SU-DHL-6 (cell line): ENCODE data around the gene MTCL1.

Experiments
- H2AFZ ChIP-seq: fragments of 200-600 bp; sonication (generic); 2 replicates; pipeline ENCODE4 v1.6.1; 2014; ENCODE audit warnings: low read depth, mild to moderate bottlenecking, moderate library complexity, mixed read lengths, antibody characterized with exemption, low read length; ENCODE audit not compliant: severe bottlenecking
- H3F3A ChIP-seq: fragments of 200-600 bp; shearing (Covaris generic); 2 replicates; pipeline ENCODE4 v1.6.0; 2016; ENCODE audit warnings: antibody characterized with exemption, mild to moderate bottlenecking; ENCODE audit not compliant: insufficient read depth
- H3K27ac ChIP-seq: fragments of 200-600 bp; sonication (generic); 2 replicates; pipeline ENCODE4 v1.5.1; 2016; ENCODE audit warnings: low read depth, mild to moderate bottlenecking, low read length, moderate library complexity, mixed read lengths
- H3K27me3 ChIP-seq: fragments of 200-600 bp; sonication (generic), shearing (Covaris generic); 2 replicates; pipeline ENCODE4 v1.6.0; 2014; ENCODE audit warnings: mild to moderate bottlenecking, low read length
- H3K36me3 ChIP-seq: fragments of 200-600 bp; sonication (generic); 2 replicates; pipeline ENCODE4 v1.6.1; 2014; ENCODE audit warnings: mild to moderate bottlenecking, low read length, mixed read lengths
- H3K4me2 ChIP-seq: fragments of 300-600, 200-600 bp; shearing (Covaris generic), sonication (generic); 2 replicates; pipeline ENCODE4 v1.6.0; 2014; ENCODE audit warnings: low read length, low read depth, mild to moderate bottlenecking; ENCODE audit not compliant: poor library complexity, severe bottlenecking
- H3K4me3 ChIP-seq: fragments of 200-600 bp; sonication (generic); 2 replicates; pipeline ENCODE4 v1.5.1; 2014; ENCODE audit warnings: antibody characterized with exemption, low read length, mild to moderate bottlenecking, mixed read lengths; ENCODE audit not compliant: insufficient read depth, poor library complexity, severe bottlenecking
- H3K79me2 ChIP-seq: fragments of 200-600 bp; sonication (generic); 2 replicates; pipeline ENCODE4 v1.6.1; 2014; ENCODE audit warnings: mild to moderate bottlenecking, low read length, moderate library complexity; ENCODE audit not compliant: insufficient read depth
- H3K9ac ChIP-seq: fragments of 200-600 bp; sonication (generic); 2 replicates; pipeline ENCODE4 v1.7.0; 2014; ENCODE audit warnings: mild to moderate bottlenecking, low read length
- H3K9me2 ChIP-seq: fragments of 200-600 bp; sonication (generic); replicated peaks from 2 replicates; pipeline ENCODE4 v1.6.1; 2014; ENCODE audit warnings: low read length; ENCODE audit not compliant: insufficient read depth
- H3K9me3 ChIP-seq: fragments of 200-600 bp; sonication (generic); 2 replicates; pipeline ENCODE4 v1.6.1; 2014; ENCODE audit warnings: low read length, mixed read lengths; ENCODE audit not compliant: insufficient read depth
- H4K20me1 ChIP-seq: fragments of 200-600 bp; sonication (generic); 2 replicates; pipeline ENCODE4 v1.6.1; 2014; ENCODE audit warnings: low read depth, mild to moderate bottlenecking, antibody characterized with exemption, low read length, moderate library complexity, mixed read lengths
- CTCF ChIP-seq: fragments of 200-600 bp; sonication (generic); IDR thresholded peaks from one replicate; pipeline ENCODE4 v1.5.1; 2017; ENCODE audit warnings: antibody characterized with exemption, mild to moderate bottlenecking, low read length, moderate library complexity; ENCODE audit not compliant: insufficient read depth, poor library complexity, severe bottlenecking
- EZH2phosphoT487 ChIP-seq: fragments of 200-600 bp; sonication (generic), shearing (Covaris generic); conservative IDR thresholded peaks from 2 replicates; pipeline ENCODE4 v1.6.1; 2018; ENCODE audit warnings: mild to moderate bottlenecking, antibody characterized with exemption, low read length, moderate library complexity, mixed read lengths

The MTCL1 gene

GRCh38 chr18:8751692-8752091 is 46.3 kb downstream of the MTCL1 start:
- H3K9ac ChIP-seq: no peak overlapping the region
- no peak overlapping the region for H2AFZ ChIP-seq
- no peak overlapping the region for H3K27ac ChIP-seq
- no peak overlapping the region for H3K4me3 ChIP-seq
- no peaks in the 10 kb centered on the region for H3F3A ChIP-seq
- no peak overlapping the region for H3K4me2 ChIP-seq
- no peak for TF ChIP-seq CTCF
- TF ChIP-seq EZH2phosphoT487: no peak
- H3K27me3 ChIP-seq: no peaks in the 10 kb centered on the region
- no peaks in the 10 kb centered on the region for H4K20me1 ChIP-seq
- H3K36me3 ChIP-seq: no peaks in the 10 kb centered on the region
- no peaks in the 10 kb centered on the region for H3K9me2 ChIP-seq
- no peaks in the 10 kb centered on the region for H3K79me2 ChIP-seq
- no peaks in the 10 kb centered on the region for H3K9me3 ChIP-seq

- Histone ChIP-seq H4K20me1 (no peaks in the 10 kb centered on the region), H2AFZ (no peak overlapping the region), H3K27me3 (no peaks in the 10 kb centered on the region), H3K4me3 (no peak overlapping the region), H3K36me3 (no peaks in the 10 kb centered on the region), H3K79me2 (no peaks in the 10 kb centered on the region), H3F3A (no peaks in the 10 kb centered on the region), H3K4me2 (no peak overlapping the region), H3K27ac (no peak overlapping the region), H3K9me2 (no peaks in the 10 kb centered on the region), H3K9ac (no peak overlapping the region), H3K9me3 (no peaks in the 10 kb centered on the region)
- TF ChIP-seq CTCF: no peak
- TF ChIP-seq EZH2phosphoT487: no peak
Observed at GRCh38 chr18:8752329-8752728, 47.0 kb downstream of the MTCL1 start.

GRCh38 chr18:8754995-8755960 is 49.9 kb downstream of the MTCL1 start:
- Histone ChIP-seq H2AFZ (no peak overlapping the region), H3K9ac (no peak overlapping the region), H3K9me3 (no peaks in the 10 kb centered on the region), H3K4me2 (peak overlapping the region; percentile 16), H3K9me2 (no peaks in the 10 kb centered on the region), H3K4me3 (no peak overlapping the region), H3K79me2 (no peaks in the 10 kb centered on the region), H4K20me1 (no peaks in the 10 kb centered on the region), H3K27me3 (no peaks in the 10 kb centered on the region), H3F3A (no peaks in the 10 kb centered on the region), H3K36me3 (no peaks in the 10 kb centered on the region), H3K27ac (no peak overlapping the region)
- TF ChIP-seq EZH2phosphoT487 (no peak), CTCF (no peak)
